Pancreas (tissue), 10 donors: ENCODE results near the gene RAD51AP2. TPM values are rescaled to one million over a fixed set of nuclear protein-coding genes. Genes with fewer than 3 reads are reported as not detected.
A peak's percentile ranks its signal among the peaks of the same experiment; 100 is the strongest.

Experiments
- ATAC-seq, 4 donors: fragments of 200-7000 bp; cut with Tn5 transposase; one replicate each; pipeline versions ENCODE4 v1.8.0 to v1.9.1; 2020; ENCODE audit warnings: mild to moderate bottlenecking in 4 of 4, moderate library complexity in 4 of 4
- DNase-seq, 6 donors: peaks; one replicate each; pipeline ENCODE4 v3.0.0-alpha.2; 2020
- FAIRE-seq: peaks from 2 replicates; lab custom pipeline; 2012; peaks lifted over from hg19 to GRCh38; lab: Jason Lieb, UNC
- H3K27ac ChIP-seq, 4 donors: fragments of 200-600 bp; sonication (generic); 1 replicate in 3 of 4; 2 replicates in 1 of 4; pipeline versions ENCODE4 v1.5.0 to v1.8.0; 2020
- H3K27me3 ChIP-seq, 4 donors: fragments of 200-600 bp; one replicate each; pipeline ENCODE4 v1.8.0; 2021
- H3K36me3 ChIP-seq, 3 donors: fragments of 200-600 bp; sonication (generic) in 1 of 3; one replicate each; pipeline versions ENCODE4 v1.5.0 to v1.8.0; 2020 to 2021
- H3K4me1 ChIP-seq, 3 donors: fragments of 200-600 bp; one replicate each; pipeline ENCODE4 v1.8.0; 2021
- H3K4me3 ChIP-seq, 4 donors: fragments of 200-600 bp; sonication (generic) in 2 of 4; one replicate each; pipeline versions ENCODE4 v1.5.0 to v1.8.0; 2020 to 2021
- H3K9me3 ChIP-seq, 4 donors: fragments of 200-600 bp; one replicate each; pipeline ENCODE4 v1.8.0; 2021
- CTCF ChIP-seq, 4 donors: fragments of 200-600 bp; sonication (generic) in 3 of 4; IDR thresholded peaks; one replicate each; pipeline versions ENCODE4 v1.5.0 to v1.8.0; 2021; ENCODE audit warnings: antibody characterized with exemption in 4 of 4
- WGBS, 2 donors: extraction: QIAGEN DNeasy Blood & Tissue Kit; methylation state at CpG; one replicate each; pipeline ENCODE4 v1.1.7; 2013; 5-methylcytosine and 5-hydroxymethylcytosine counted together
- intact Hi-C, 3 donors: fragments of 100-400 bp; cut with DNase I; formaldehyde crosslinking; loops; one replicate each; pipeline versions ENCODE4 v1.11.1 to v1.14.2; 2022
- polyA plus RNA-seq, 2 donors: library from polyadenylated mRNA; stranded (reverse); fragments of 200-250 nt; gene quantifications; one replicate each; pipeline ENCODE4 v1.2.3, GENCODE V29; 2013
- total RNA-seq, 6 donors: library from RNA; stranded (reverse); fragmentation: NEBNext Ultra II Directional in 4 of 6; extraction: Animal tissue kit (Norgen Biotek cat#: 25700) in 4 of 6; gene quantifications; one replicate each; pipeline versions ENCODE4 v1.2.1 to v1.2.4, GENCODE V29; 2021 to 2023
- donor health status: healthy with polysubstance abuse.
- donor health status: DM: no; HTN: no; CAD: no; lungs with moderate emphysema.
- donor health status: DM: no; HTN: no; CAD: no.
- donor health status: control.
- donor health status: control.
- donor health status: Bipolar disorder and iron deficiency.
- donor health status: DM: yes; HTN: yes; CAD: no.
- donor health status: DM: no; HTN: no; CAD: no.
- donor health status: DM: no; HTN: no; CAD: no.
- donor health status: DM: yes; HTN: yes; CAD: no.

RAD51AP2 gene
- total and polyA plus RNA-seq, 8 donors, result 0.05 to 0.23 (median 0.08) TPM

- Histone ChIP-seq H3K27ac (peak overlapping the region in 3 of 4 donors; percentile 58 to 81 (median 79)), H3K27me3 (peaks cover 0 to 8% (median 0%) of the 10 kb centered on the region in 4 donors), H3K4me1 (no peaks in the 10 kb centered on the region), H3K36me3 (no peaks in the 10 kb centered on the region), H3K9me3 (no peaks in the 10 kb centered on the region), H3K4me3 (peak overlapping the region; percentile 13 to 52 (median 43))
- ATAC-seq (peak in 3 of 4 donors; percentile 6 to 12 (median 7)), DNase-seq (peak in 1 of 6 donors; percentile 42), FAIRE-seq (no peak)
- 4 to 6% methylated on average over 30 of the region's 30 CpGs for WGBS, 2 donors
- no peak for TF ChIP-seq CTCF (IDR thresholded peaks at IDR 0.05)
- intact Hi-C loops, result no loop called here
These were observed 20.0 kb upstream of the RAD51AP2 start for GRCh38 chr2:17538022-17538843.

- no peak for TF ChIP-seq CTCF (IDR thresholded peaks at IDR 0.05)
- 82 to 85% methylated on average over 2 of the region's 2 CpGs for WGBS, 2 donors
- Histone ChIP-seq H3K36me3 (no peaks in the 10 kb centered on the region), H3K4me1 (no peaks in the 10 kb centered on the region), H3K27ac (no peak overlapping the region), H3K27me3 (peaks cover 0 to 8% (median 0%) of the 10 kb centered on the region in 4 donors), H3K4me3 (no peak overlapping the region), H3K9me3 (no peaks in the 10 kb centered on the region)
- intact Hi-C loops, result no loop called here
- DNase-seq (no peak), FAIRE-seq (no peak), ATAC-seq (no peak)
These were observed 18.2 kb upstream of the RAD51AP2 start for GRCh38 chr2:17536416-17536815.

- no peak for ATAC-seq
- H3K4me3 ChIP-seq, result no peak overlapping the region
- no peak for DNase-seq
- peaks cover 0 to 8% (median 0%) of the 10 kb centered on the region in 4 donors for H3K27me3 ChIP-seq
- H3K4me1 ChIP-seq, result no peaks in the 10 kb centered on the region
- intact Hi-C loops, result no loop called here
- 58 to 82% methylated on average over 2 of the region's 2 CpGs for WGBS, 2 donors
- no peak for TF ChIP-seq CTCF (IDR thresholded peaks at IDR 0.05)
- no peaks in the 10 kb centered on the region for H3K36me3 ChIP-seq
- H3K27ac ChIP-seq, result no peak overlapping the region
- no peaks in the 10 kb centered on the region for H3K9me3 ChIP-seq
- no peak for FAIRE-seq
These were observed 15.3 kb upstream of the RAD51AP2 start for GRCh38 chr2:17533546-17533945.

- no peaks in the 10 kb centered on the region for H3K9me3 ChIP-seq
- no peaks in the 10 kb centered on the region for H3K36me3 ChIP-seq
- peaks cover 0 to 8% (median 0%) of the 10 kb centered on the region in 4 donors for H3K27me3 ChIP-seq
- FAIRE-seq, result no peak
- no peak overlapping the region for H3K27ac ChIP-seq
- intact Hi-C loops, result no loop called here
- H3K4me1 ChIP-seq, result no peaks in the 10 kb centered on the region
- DNase-seq, result no peak
- no peak overlapping the region for H3K4me3 ChIP-seq
- ATAC-seq, result no peak
- WGBS, 2 donors, result 70 to 79% methylated on average over 2 of the region's 2 CpGs
- TF ChIP-seq CTCF (IDR thresholded peaks at IDR 0.05), result no peak
These were observed 11.5 kb upstream of the RAD51AP2 start for GRCh38 chr2:17529771-17530170.

DNA sequence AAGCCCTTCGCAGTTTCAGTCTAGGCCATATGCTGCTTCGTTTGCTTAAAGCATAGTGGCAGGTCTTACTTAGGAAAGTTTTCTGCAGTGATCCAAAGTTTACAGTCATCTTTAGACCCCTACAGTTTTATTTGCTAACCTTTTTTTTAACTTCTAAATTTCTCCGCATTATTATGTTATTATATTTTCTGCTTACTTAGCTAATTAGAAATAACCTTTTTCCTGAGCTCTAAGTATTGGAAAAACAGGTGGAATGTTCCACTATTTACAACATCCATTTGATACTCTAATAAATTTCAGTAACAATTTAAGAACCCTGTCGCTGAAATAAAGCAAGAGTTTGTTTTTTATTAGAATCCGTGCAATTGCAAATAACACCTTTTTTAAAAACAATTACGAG lies 4.1 kb upstream of the RAD51AP2 start:
- Histone ChIP-seq H3K27ac (no peak overlapping the region), H3K27me3 (peaks cover 0 to 6% (median 0%) of the 10 kb centered on the region in 4 donors), H3K4me1 (peaks cover 0 to 5% (median 5%) of the 10 kb centered on the region in 3 donors), H3K4me3 (no peak overlapping the region), H3K9me3 (no peaks in the 10 kb centered on the region), H3K36me3 (no peaks in the 10 kb centered on the region)
- no peak for ATAC-seq
- TF ChIP-seq CTCF (IDR thresholded peaks at IDR 0.05), result no peak
- 75 to 84% methylated on average over 6 of the region's 6 CpGs for WGBS, 2 donors
- intact Hi-C loops, result no loop called here
- FAIRE-seq, result no peak
- DNase-seq, result no peak
